Measurements from ENCODE around the gene TLR7.

Gene TLR7

DNA sequence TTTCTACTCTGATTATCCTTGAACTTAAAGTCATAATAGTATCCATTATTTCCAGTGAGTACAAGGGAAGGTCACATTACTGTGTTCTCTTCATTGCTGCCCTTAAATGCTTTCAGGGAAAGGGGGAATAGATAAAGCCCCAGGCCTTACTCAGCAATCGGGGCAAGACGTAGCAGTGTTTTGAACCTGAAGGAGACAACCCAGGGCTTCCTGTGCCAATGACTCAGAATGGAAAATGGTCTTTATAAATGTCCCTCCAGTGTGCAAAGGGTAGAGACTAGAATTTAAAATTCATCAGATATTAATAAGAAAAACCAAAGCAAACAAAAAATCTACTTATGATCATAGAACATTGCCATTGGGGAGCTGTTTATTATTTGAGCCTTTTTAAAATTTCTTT, 63.3 kb downstream of the TLR7 start:
- no peak for DNase-seq

DNA sequence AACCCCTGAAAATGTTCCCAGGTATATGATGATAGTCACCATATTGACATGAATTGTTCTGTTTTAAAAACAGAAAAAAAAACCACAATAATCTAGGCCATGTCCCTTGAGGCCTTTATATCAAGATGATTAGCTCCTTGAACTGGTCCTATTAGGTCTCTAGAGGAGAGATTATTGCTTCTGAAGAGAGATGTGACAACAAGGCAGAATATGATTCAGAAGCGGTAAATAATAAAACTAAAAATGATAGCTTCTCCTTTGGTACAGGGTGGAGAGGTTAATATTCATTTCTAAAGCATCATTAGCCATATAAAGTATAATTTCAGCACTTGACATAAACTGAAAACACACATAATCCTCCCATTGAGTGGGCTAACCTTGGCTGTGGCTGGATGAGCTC, 65.4 kb downstream of the TLR7 start:
- no peak for DNase-seq

DNA sequence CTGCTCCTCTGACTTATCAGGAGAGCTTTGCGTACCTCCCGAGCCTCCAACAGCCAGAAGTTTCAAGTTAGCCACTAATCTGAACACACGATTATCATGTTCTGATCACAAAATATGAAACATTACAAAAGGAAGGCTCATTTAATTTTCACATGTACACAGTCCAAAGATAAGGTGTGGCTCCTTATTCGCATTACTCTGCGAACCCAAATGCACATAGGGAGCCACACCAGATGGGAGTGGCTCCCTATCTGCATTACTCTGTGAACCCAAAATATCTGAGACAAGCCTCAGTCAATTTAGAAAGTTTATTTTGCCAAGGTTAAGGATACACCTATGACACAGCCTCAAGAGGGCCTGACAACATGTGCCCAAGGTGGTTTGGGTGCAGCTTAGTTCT, 68.0 kb downstream of the TLR7 start:
- DNase-seq, result no peak

DNA sequence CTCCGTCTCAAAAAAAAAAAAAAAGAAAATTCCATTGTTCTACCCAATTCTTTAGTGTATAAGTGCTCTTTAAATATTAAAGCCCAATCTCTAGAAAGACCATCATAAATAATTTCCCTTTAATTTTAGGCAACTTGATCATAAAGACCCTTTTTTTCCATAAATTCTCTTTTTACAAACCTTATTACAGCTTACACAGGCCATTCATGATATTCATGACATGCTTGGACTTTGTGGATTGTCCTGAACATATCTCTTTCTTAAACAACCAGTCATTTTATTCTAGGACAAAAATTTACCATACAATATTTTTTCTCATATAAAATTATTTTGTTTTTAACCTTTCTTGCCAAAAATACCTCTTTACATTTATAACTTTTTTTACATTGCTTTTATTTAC, 70.1 kb downstream of the TLR7 start:
- no peak for DNase-seq
